Suprapubic skin (tissue), 3 donors: ENCODE measurements around the gene EXPH5.

Experiments used
- CTCF ChIP-seq, 2 donors: fragments of 200-600 bp in 1 of 2; fragments of 450-650 bp in 1 of 2; sonication (generic) in 1 of 2; IDR thresholded peaks; one replicate each; pipeline ENCODE4 v1.5.1; 2016 to 2019; ENCODE audit warnings: antibody characterized with exemption in 2 of 2, mild to moderate bottlenecking in 1 of 2, moderate library complexity in 1 of 2
- EP300 ChIP-seq: sonication (generic); formaldehyde crosslinking; IDR thresholded peaks from one replicate; pipeline ENCODE4 v1.6.1; 2017; ENCODE audit warnings: antibody characterized with exemption
- POLR2A ChIP-seq, 2 donors: fragments of 450-650 bp; IDR thresholded peaks; one replicate each; pipeline ENCODE4 v1.6.1; 2017; ENCODE audit warnings: antibody characterized with exemption in 2 of 2, mild to moderate bottlenecking in 2 of 2, moderate library complexity in 2 of 2

GRCh38 chr11:108608548-108608947 is 15.0 kb upstream of the EXPH5 start:
- TF ChIP-seq CTCF (IDR thresholded peaks at IDR 0.05) (no peak), POLR2A (IDR thresholded peaks at IDR 0.05) (no peak), EP300 (no peak)
